D721Med (cell line): Measurements from ENCODE around the gene CHST13.

ENCODE experiments used
- DNase-seq: peaks from one replicate; pipeline ENCODE4 v3.0.0; 2011; ENCODE audit warnings: low spot score; ENCODE audit not compliant: insufficient read length
- FAIRE-seq: peaks from 2 replicates; lab custom pipeline; 2011; peaks lifted over from hg19 to GRCh38; lab: Jason Lieb, UNC
- CTCF ChIP-seq: IDR thresholded peaks from 2 replicates; pipeline ENCODE4 v1.5.1; 2012; ENCODE audit warnings: mild to moderate bottlenecking, control low read depth; ENCODE audit not compliant: insufficient read depth; ENCODE audit errors: missing control alignments

The CHST13 gene

DNA sequence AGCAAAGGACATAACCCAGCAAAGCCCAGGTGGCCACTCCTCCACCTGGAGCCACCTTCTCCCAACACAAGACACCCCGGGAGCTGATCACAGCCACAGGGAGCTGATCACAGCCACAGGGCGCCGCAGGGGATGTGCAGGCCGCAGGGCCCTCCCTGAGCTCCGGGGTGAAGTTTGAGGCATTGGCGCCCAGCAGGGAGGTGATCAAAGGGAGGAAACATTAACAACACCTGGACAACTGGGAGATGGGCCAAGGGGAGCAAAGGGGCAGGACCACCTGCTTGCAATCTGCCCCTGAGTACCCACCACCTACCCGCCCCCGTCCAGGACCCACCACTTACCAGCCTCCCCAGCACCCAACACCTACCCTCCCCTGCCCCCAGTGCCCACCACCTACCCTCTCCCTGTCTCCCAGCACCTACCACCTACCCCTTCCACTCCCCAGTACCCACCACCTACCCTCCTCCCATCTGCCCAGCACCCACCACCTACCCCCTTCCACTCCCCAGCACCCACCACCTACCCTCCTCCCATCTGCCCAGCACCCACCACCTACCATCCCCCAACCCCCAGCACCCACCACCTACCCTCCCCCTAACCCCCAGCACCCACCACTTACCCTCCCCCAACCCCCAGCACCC lies 8.8 kb upstream of the CHST13 start:
- FAIRE-seq (no peak), DNase-seq (no peak)
- TF ChIP-seq CTCF: no peak

DNA sequence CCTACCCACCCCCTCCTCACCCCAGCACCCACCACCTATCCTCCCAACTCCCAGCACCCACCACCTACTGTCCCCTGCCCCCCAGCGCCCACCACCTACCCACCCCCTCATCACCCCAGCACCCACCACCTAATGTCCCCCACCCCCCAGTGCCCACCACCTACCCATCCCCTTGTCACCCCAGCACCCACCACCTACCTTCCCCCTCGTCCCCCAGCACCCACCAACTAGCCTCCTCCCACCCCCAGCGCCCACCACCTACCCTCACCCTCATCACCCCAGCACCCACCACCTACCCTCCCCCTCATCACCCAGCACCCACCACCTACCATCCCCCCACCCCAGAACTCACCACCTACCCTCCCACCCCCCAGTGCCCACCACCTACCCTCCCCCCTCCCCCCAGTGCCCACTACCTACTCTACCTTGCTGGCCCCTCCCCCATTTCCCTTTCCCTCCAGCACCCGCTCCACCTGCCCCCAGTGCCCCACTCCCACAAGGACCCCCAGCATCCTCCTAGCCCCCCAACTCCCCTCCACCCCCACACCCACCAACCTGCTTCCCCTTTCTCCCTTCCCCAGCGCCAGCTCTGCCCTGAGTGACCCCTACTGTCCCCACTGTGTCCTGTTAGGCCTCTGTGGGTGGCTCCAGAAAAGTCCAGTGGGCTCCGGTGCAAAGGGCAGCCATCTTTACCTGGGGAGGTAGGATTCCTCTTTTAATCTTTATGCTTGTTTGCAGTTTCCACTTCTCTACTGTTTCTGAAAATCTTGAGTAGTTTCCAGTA lies 7.6 kb upstream of the CHST13 start:
- no peak for TF ChIP-seq CTCF
- no peak for DNase-seq
- FAIRE-seq: no peak

DNA sequence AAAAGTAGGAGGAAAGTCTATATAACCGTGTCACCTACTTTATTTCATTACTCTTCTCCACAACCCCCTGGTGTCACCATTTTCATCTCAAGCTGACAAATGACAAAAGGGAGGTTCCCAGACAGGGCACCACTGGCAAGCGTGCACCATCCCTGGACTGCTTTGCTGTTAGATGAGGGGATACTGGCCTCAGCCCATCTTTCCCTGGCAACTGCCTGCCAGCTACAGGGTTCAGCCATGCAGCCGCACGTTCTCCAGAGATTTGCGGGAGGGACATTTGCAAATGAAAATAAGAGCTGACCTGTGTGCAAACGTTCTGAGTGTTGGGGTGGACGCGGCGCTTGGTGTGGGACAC lies 7.0 kb upstream of the CHST13 start:
- no peak for FAIRE-seq
- TF ChIP-seq CTCF: no peak
- DNase-seq: no peak

GRCh38 chr3:126517291-126517951 lies 6.5 kb upstream of the CHST13 start, which contains the start of gene UROC1:
TSS of gene UROC1 (minus strand) at chr3:126517773. CDS start at chr3:126517719, 54 bp downstream.
- FAIRE-seq: no peak
- DNase-seq: no peak
- TF ChIP-seq CTCF: no peak

GRCh38 chr3:126517986-126518778 lies 5.8 kb upstream of the CHST13 start:
- FAIRE-seq (no peak), DNase-seq (no peak)
- TF ChIP-seq CTCF: no peak

GRCh38 chr3:126518779-126519177 lies 5.2 kb upstream of the CHST13 start:
- DNase-seq (no peak), FAIRE-seq (no peak)
- no peak for TF ChIP-seq CTCF
